T-helper 2 cell (primary cell): ENCODE results near the gene ZNF92.
"Not testable (repeated sequence)": the region's sequence is repeated elsewhere in the genome, so short reads cannot be mapped to it uniquely, and the experiment has no call there.

Experiments used
- DNase-seq, 5 experiments: peaks; one replicate each; pipeline versions ENCODE4 v3.0.0 to v3.0.0-alpha.2; 2012 to 2022
- total RNA-seq, 2 donors: gene quantifications; one replicate each; lab custom pipeline; 2026; lab: John Stamatoyannopoulos, UW

ZNF92 gene
- total RNA-seq = 58.9 to 65.0 reads per million in 2 donors

- peak; percentile 76 to 98 (median 92) for DNase-seq
Measured at GRCh38 chr7:65373608-65374351, at the start of gene ZNF92. Gene ZNF92 (plus strand): TSS chr7:65373855. CDS start chr7:65373998, 143 bp downstream.

GRCh38 chr7:65325793-65326432, 47.7 kb upstream of the ZNF92 start:
- DNase-seq = no peak

- DNase-seq = no peak
Measured at GRCh38 chr7:65338346-65338745, 35.3 kb upstream of the ZNF92 start.

GRCh38 chr7:65339257-65339656, 34.4 kb upstream of the ZNF92 start:
- DNase-seq = no peak

GRCh38 chr7:65342723-65343629, 30.7 kb upstream of the ZNF92 start:
- DNase-seq = no peak

- DNase-seq = not testable (repeated sequence)
Measured at GRCh38 chr7:65344541-65344940, 29.1 kb upstream of the ZNF92 start.

GRCh38 chr7:65354263-65354662, 19.4 kb upstream of the ZNF92 start:
- DNase-seq = no peak

GRCh38 chr7:65369843-65370242, 3.8 kb upstream of the ZNF92 start:
- no peak for DNase-seq

GRCh38 chr7:65371468-65371867, 2.2 kb upstream of the ZNF92 start:
- no peak for DNase-seq

GRCh38 chr7:65379318-65379717, 5.7 kb downstream of the ZNF92 start:
- no peak for DNase-seq

- no peak for DNase-seq
Measured at GRCh38 chr7:65381742-65382141, 8.1 kb downstream of the ZNF92 start.

- DNase-seq = no peak
Measured at GRCh38 chr7:65382452-65382851, 8.8 kb downstream of the ZNF92 start.

GRCh38 chr7:65387891-65388290, 14.2 kb downstream of the ZNF92 start:
- DNase-seq = no peak

GRCh38 chr7:65390588-65390987, 16.9 kb downstream of the ZNF92 start:
- no peak for DNase-seq

GRCh38 chr7:65397730-65398142, 24.1 kb downstream of the ZNF92 start:
- DNase-seq = no peak

GRCh38 chr7:65398671-65399070, 25.0 kb downstream of the ZNF92 start:
- DNase-seq = not testable (repeated sequence)

- not testable (repeated sequence) for DNase-seq
Measured at GRCh38 chr7:65399101-65399500, 25.4 kb downstream of the ZNF92 start.

GRCh38 chr7:65404020-65404419, 30.4 kb downstream of the ZNF92 start:
- no peak for DNase-seq

GRCh38 chr7:65406706-65407105, 33.1 kb downstream of the ZNF92 start:
- DNase-seq = not testable (repeated sequence)

- no peak for DNase-seq
Measured at GRCh38 chr7:65409363-65409762, 35.7 kb downstream of the ZNF92 start.

GRCh38 chr7:65411249-65411648, 37.6 kb downstream of the ZNF92 start:
- DNase-seq = no peak

- DNase-seq = no peak
Measured at GRCh38 chr7:65422670-65423069, 49.0 kb downstream of the ZNF92 start.

GRCh38 chr7:65423286-65423685, 49.6 kb downstream of the ZNF92 start:
- DNase-seq = not testable (repeated sequence)
